ENCODE data around the gene IFNAR1.
"Not testable (repeated sequence)": the region's sequence is repeated elsewhere in the genome, so short reads cannot be mapped to it uniquely, and the experiment has no call there.

The IFNAR1 gene

DNA sequence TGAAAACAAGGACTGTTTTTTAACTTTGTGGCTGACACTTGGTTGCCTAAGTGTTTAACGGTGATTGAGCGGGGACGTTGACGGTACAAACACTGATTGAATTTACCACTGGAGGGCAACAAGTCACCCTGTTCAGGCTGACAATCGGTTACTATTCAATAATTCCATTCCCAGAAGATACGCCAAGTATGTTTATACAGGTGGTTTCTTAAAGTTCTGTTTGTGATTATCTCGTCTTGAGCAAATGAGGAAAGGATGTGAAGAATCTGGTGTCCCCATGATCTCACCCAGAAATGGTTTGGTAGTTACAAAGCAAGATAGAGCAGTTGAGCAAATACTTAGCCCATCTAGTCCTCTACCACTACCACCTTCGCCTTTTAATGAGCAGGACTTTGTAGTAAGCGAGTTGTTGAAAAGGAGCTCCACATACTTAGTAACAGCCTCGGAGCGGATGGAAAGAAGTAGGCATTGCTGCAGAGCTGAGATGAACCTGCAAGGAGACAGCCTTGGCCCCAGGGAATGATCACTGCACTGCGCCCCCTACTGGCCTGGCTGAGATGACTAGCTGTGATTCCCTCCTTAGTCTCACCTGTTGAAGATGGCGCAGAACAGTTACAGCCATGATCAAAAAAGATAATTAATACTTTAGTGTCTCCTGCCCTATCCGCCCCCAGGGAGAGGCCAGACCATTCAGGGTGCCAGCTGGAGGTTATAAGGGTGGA lies 36.3 kb downstream of the IFNAR1 start:
- peak overlapping the region; percentile 3; the same call in 1 of the 2 replicates for H2AFZ ChIP-seq (ENCODE audit: low read length)
- no peak overlapping the region; the same call in 1 of the 2 replicates for H3K9ac ChIP-seq (ENCODE audit: low read length)
- H3K27ac ChIP-seq (ENCODE audit: low read length) = peak overlapping the region; percentile 57; the same call in 1 of the 2 replicates
- TF ChIP-seq, protein P1, sequence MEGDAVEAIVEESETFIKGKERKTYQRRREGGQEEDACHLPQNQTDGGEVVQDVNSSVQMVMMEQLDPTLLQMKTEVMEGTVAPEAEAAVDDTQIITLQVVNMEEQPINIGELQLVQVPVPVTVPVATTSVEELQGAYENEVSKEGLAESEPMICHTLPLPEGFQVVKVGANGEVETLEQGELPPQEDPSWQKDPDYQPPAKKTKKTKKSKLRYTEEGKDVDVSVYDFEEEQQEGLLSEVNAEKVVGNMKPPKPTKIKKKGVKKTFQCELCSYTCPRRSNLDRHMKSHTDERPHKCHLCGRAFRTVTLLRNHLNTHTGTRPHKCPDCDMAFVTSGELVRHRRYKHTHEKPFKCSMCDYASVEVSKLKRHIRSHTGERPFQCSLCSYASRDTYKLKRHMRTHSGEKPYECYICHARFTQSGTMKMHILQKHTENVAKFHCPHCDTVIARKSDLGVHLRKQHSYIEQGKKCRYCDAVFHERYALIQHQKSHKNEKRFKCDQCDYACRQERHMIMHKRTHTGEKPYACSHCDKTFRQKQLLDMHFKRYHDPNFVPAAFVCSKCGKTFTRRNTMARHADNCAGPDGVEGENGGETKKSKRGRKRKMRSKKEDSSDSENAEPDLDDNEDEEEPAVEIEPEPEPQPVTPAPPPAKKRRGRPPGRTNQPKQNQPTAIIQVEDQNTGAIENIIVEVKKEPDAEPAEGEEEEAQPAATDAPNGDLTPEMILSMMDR (IDR thresholded peaks at IDR 0.05; ENCODE audit: low read length) = peak; percentile 94
- TF ChIP-seq EZH2phosphoT487 (IDR thresholded peaks at IDR 0.05; ENCODE audit: low read length) = no peak
- peaks cover 14% of the 10 kb centered on the region for H3F3A ChIP-seq (ENCODE audit: insufficient read depth, low read length)
- H3K4me1 ChIP-seq (ENCODE audit: low read length) = peaks cover 17% of the 10 kb centered on the region
- peak; percentile 87 for DNase-seq
- peak overlapping the region; percentile 63 for H3K4me2 ChIP-seq (ENCODE audit: low read depth, low read length)
- H3K4me3 ChIP-seq (ENCODE audit: low read length) = peak overlapping the region; percentile 21
- peaks cover 4% of the 10 kb centered on the region; the same call in 1 of the 2 replicates for H3K36me3 ChIP-seq (replicated peaks; ENCODE audit: insufficient read depth, low read length)
- H4K20me1 ChIP-seq (ENCODE audit: insufficient read depth, low read length) = no peaks in the 10 kb centered on the region
- H3K9me2 ChIP-seq (replicated peaks; ENCODE audit: insufficient read depth, low read length) = no peaks in the 10 kb centered on the region
- no peaks in the 10 kb centered on the region for H3K9me3 ChIP-seq (replicated peaks; ENCODE audit: insufficient read depth, low read length)
- no peaks in the 10 kb centered on the region for H3K27me3 ChIP-seq (replicated peaks; ENCODE audit: insufficient read depth, low read length)
- H3K79me2 ChIP-seq (ENCODE audit: low read length) = peaks cover 7% of the 10 kb centered on the region

DNA sequence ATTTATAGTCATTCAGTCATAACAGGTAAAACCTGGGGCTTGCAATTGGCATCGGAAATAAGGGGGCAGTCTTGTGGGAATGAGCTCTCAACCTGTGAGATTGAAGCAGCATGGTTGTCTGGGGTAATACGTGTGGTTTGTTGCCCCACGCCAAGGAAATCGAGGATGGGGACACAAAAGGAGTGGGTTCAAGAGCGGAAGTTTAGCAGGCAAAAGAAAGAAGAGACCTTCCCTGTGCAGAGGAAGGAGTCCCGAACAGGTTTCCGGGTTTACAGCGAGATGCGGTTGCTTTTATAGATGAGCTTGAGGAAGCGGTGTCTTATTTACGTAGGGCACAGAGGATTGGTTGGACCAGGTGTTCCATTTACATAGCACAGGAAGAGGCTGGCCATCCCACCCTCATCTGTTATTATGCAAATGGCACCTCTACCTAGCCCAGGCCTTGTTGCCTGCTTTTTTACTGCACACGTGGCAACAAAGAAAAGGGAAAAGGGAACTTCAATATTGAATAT lies 37.3 kb downstream of the IFNAR1 start:
- Histone ChIP-seq H3K27me3 (replicated peaks; ENCODE audit: insufficient read depth, low read length) (no peaks in the 10 kb centered on the region), H3K36me3 (replicated peaks; ENCODE audit: insufficient read depth, low read length) (no peaks in the 10 kb centered on the region), H3K79me2 (ENCODE audit: low read length) (peaks cover 1% of the 10 kb centered on the region; the same call in 1 of the 2 replicates), H3K9me2 (replicated peaks; ENCODE audit: insufficient read depth, low read length) (no peaks in the 10 kb centered on the region), H3K27ac (ENCODE audit: low read length) (peak overlapping the region; percentile 57; the same call in 1 of the 2 replicates), H3K9me3 (replicated peaks; ENCODE audit: insufficient read depth, low read length) (no peaks in the 10 kb centered on the region), H3K4me1 (ENCODE audit: low read length) (peaks cover 17% of the 10 kb centered on the region), H3K9ac (ENCODE audit: low read length) (peak overlapping the region; percentile 23; the same call in 1 of the 2 replicates), H3K4me2 (ENCODE audit: low read depth, low read length) (peak overlapping the region; percentile 63), H2AFZ (ENCODE audit: low read length) (no peak overlapping the region), H4K20me1 (ENCODE audit: insufficient read depth, low read length) (no peaks in the 10 kb centered on the region), H3K4me3 (ENCODE audit: low read length) (peak overlapping the region; percentile 21), H3F3A (ENCODE audit: insufficient read depth, low read length) (peaks cover 14% of the 10 kb centered on the region)
- TF ChIP-seq, protein P1 (IDR thresholded peaks at IDR 0.05; ENCODE audit: low read length) = no peak
- TF ChIP-seq EZH2phosphoT487 (IDR thresholded peaks at IDR 0.05; ENCODE audit: low read length) (no peak), EZH2 (optimal IDR thresholded peaks at IDR 0.05; ENCODE audit: low read depth, low read length) (no peak)
- DNase-seq = peak; percentile 63

GRCh38 chr21:33363911-33364609 lies 39.3 kb downstream of the IFNAR1 start:
- not testable (repeated sequence) for H3K4me2 ChIP-seq (ENCODE audit: low read depth, low read length); H4K20me1 ChIP-seq (ENCODE audit: insufficient read depth, low read length); H3K4me3 ChIP-seq (ENCODE audit: low read length); H3K27me3 ChIP-seq (replicated peaks; ENCODE audit: insufficient read depth, low read length); DNase-seq; H3K36me3 ChIP-seq (replicated peaks; ENCODE audit: insufficient read depth, low read length); H2AFZ ChIP-seq (ENCODE audit: low read length); H3K79me2 ChIP-seq (ENCODE audit: low read length); H3K9me2 ChIP-seq (replicated peaks; ENCODE audit: insufficient read depth, low read length); H3K9me3 ChIP-seq (replicated peaks; ENCODE audit: insufficient read depth, low read length); H3K9ac ChIP-seq (ENCODE audit: low read length); H3K27ac ChIP-seq (ENCODE audit: low read length)
- Histone ChIP-seq H3F3A (ENCODE audit: insufficient read depth, low read length) (peaks cover 12% of the 10 kb centered on the region), H3K4me1 (ENCODE audit: low read length) (peaks cover 17% of the 10 kb centered on the region)
